Activated CD4-positive, alpha-beta T cell treated with anti-CD3 and anti-CD28 coated beads, Interleukin-2, amount 50 U/mL, for 4 hours (primary cell): ENCODE measurements around the gene FSIP1.

ENCODE experiments used
- DNase-seq, 2 experiments: peaks; one replicate each; pipeline ENCODE4 v3.0.0-alpha.2; 2020

Gene FSIP1

GRCh38 chr15:39792025-39792843, 9.6 kb upstream of the FSIP1 start:
- DNase-seq = no peak

DNA sequence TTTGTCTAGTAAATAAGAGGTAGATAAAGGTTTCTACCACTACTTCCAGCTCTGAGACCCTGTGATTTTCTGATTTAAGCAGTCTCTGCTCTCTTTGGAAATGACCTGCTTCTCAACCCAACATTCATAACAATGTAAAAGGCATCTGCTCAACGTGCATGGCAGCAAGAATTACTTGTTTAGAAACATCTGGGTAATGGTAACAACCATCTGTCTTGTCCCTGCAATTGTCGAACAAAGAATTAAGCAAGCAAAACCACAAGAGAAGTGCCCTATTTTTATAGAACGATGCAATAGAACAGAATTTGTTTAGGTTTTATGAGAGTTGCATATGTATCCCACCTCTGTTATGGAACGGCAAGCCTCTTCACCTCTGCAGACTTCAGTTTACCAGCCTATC, 7.1 kb upstream of the FSIP1 start:
- DNase-seq = no peak

- no peak for DNase-seq
Measured at GRCh38 chr15:39788800-39789565, 6.3 kb upstream of the FSIP1 start.

DNA sequence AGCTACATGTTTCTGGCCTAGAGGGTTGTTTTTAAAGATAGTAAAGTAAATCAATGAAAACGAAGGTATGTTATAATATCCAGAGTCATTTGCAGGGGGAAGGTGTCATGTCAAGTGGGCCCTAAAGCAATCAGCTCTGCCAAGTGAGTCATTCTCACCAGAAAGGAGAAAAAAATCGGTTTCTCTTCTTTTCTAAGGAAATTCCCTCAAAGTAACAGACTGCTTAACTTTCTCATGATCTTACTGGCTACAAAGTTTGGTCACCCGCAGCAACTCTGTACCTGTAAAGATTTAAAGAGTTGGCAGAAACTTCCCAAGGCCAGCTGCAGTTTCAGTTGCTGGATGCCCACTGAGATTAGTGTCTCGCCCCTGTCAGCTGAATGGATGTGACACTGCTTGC, 5.5 kb upstream of the FSIP1 start:
- no peak for DNase-seq

- DNase-seq = no peak
Measured at GRCh38 chr15:39787479-39787878, 4.8 kb upstream of the FSIP1 start.

GRCh38 chr15:39786447-39787056, 3.9 kb upstream of the FSIP1 start:
- DNase-seq = no peak

DNA sequence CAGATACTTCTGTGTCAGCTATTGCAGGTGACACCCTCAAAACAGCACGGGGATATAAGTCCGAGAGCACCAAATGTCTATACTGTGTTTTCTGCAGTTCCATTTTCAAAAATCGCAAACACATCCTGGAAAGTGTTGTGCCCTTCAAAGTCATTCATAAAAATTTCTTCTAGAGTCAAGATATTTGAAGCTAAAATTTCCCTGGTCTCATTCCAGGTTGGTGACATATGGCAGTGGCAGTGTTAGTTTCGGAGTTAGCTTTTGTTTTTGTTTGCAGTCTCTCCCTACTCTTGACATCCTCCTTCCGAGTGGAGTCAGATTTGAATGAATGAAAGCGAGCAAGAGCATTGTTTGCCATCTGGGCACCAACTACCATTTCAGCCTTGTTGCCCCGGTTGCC, 3.2 kb upstream of the FSIP1 start:
- no peak for DNase-seq

DNA sequence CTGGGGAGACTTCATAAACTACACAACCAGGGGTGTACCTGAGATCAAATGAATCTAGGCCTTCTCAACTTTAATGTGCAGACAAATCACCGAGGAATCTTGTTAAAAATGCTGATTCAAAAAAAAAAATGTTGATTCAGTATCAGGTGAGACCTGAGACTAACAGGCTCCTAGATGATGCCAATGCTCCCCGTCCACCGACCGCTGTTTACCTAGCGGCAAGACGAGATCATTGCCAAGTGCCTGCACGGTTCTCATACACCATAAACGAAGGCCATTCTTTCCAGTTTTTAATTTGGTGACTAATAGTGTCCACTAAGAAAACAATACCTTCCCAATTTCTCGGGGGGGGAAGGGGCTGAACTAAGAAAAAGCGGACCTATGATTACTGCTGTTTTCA, 2.5 kb upstream of the FSIP1 start:
- DNase-seq = no peak

DNA sequence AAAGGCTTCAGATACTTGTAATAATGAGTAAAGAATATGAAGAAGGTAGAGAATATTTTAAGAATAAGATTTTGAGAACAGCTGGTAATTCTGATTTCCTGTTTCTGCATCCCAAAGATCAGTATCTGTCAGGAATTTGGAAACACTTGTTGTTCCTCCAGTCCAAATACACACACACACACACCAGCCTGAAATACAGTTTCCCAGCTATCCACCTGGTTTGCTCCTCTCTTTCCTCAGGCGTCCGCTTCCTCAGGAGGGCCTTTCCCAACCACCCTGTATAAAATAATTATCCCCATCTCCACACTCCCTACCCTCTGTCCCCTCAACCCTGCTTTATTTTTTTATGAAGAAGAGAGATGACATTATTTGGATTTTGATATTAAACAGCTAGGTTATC, 2.0 kb upstream of the FSIP1 start:
- no peak for DNase-seq

- no peak for DNase-seq
Measured at GRCh38 chr15:39784125-39784524, 1.5 kb upstream of the FSIP1 start.

DNA sequence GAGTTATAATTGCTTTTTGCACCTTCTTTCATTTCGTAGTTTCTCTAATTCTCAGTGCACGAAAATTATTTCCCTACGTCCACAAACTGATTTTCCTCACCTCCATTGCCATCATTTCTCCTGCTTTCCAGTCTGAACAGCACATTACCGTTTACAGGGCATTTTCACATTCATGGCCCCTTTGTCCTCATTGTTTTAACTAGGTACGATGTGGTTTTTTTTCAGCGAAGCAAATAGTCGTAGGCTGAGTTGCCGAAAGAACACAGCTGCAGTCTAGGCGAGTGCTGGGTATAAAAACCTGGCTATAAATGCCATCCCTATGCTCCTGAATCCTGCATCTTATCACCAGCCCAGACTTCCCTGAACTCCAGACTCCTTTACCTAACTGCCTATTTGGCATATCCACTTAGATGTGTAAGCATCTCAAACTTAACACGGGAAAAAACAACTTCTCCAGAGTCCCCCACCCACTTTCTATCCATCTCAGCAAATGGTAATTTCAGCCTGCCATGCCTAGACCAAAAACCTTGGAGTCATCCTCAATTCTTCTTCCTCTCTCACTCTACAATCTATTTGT, 691 bp upstream of the FSIP1 start:
- no peak for DNase-seq

GRCh38 chr15:39781967-39782302, 706 bp downstream of the FSIP1 start:
- no peak for DNase-seq

- no peak for DNase-seq
Measured at GRCh38 chr15:39781147-39781966, 1.3 kb downstream of the FSIP1 start.

DNA sequence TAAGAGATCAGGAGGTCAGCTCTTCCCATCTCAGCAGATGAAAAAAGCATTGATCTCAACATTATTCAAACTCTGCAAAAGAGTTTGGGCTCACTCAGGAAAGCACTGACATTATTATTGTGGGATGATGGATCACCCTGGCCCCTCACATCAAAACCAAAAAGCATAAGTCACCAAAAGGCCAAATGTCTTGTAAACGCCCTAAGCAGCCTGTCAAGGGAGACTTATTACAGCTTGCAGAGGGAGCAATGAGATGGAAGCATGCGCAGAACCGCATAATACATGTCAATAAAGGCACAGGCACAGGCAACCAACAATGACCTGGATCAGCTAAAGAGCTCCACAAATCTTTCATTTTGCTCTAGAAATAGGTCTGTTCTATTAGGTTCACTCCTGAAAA, 4.6 kb downstream of the FSIP1 start:
- no peak for DNase-seq

- DNase-seq = no peak
Measured at GRCh38 chr15:39777496-39777895, 5.1 kb downstream of the FSIP1 start.

- DNase-seq = no peak
Measured at GRCh38 chr15:39776068-39776467, 6.6 kb downstream of the FSIP1 start.

GRCh38 chr15:39774688-39775267, 7.9 kb downstream of the FSIP1 start:
- DNase-seq = no peak

DNA sequence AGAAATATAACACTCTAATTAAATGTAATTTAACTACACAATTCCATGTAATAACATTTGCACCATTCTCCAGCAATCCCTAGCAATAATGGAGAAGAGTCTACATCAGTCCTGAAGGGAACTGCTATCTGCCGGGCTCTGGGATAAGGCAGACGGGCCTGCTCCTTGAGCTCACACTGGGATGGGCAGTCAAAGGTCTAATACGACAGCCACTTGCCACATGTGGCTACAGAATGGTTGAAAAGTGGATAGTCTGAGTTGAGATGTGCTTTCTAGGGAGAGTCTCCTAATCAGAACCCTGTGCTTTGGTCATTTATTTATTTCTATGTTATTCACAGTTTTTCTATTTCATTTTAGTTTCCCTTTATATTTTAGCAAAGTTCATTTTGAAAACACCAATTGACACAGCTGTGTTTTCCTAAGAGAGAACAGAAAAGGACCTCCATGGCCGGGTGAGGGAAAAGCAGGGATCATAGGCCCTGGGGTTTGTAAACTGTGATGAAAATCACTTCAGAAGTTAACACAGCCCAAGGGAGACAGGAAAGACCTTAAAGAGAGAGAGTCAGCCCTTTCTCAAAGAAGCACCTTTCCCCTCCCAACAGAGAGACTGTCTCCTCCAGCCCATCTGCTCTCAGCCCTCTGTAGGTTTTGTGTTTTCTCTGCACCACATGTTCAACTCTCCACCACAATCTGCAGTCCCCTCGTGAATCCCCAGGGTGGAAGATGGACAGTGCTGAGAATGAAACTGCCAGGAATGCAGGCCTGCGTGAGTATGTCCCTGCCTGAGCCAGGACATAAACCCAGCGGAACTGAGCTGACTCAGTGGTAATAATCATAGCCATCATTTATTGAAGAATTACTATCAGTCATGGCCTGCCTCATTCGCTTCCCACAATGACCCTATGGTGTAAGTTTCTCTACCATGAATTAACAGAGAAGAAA, 11.6 kb downstream of the FSIP1 start:
- DNase-seq = no peak

- DNase-seq = no peak
Measured at GRCh38 chr15:39767921-39768320, 14.7 kb downstream of the FSIP1 start.

DNA sequence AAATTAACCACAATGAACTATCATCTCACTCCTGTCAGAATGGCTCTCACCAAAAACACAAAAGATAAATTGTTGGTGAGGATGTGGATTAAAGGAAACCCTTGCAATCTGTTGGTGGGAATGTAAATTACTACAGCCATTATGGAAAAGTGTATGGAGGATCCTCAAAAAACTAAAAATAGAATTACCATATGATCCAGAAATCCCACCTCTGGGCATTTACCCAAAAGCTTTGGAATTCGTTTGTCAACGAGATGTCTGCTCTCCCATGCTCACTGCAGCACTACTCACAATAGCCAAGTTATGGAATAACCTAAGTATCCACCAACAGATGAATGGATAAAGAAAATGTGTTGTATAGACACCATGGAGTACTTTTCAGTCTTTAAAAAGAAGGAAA, 21.6 kb downstream of the FSIP1 start:
- DNase-seq = no peak

DNA sequence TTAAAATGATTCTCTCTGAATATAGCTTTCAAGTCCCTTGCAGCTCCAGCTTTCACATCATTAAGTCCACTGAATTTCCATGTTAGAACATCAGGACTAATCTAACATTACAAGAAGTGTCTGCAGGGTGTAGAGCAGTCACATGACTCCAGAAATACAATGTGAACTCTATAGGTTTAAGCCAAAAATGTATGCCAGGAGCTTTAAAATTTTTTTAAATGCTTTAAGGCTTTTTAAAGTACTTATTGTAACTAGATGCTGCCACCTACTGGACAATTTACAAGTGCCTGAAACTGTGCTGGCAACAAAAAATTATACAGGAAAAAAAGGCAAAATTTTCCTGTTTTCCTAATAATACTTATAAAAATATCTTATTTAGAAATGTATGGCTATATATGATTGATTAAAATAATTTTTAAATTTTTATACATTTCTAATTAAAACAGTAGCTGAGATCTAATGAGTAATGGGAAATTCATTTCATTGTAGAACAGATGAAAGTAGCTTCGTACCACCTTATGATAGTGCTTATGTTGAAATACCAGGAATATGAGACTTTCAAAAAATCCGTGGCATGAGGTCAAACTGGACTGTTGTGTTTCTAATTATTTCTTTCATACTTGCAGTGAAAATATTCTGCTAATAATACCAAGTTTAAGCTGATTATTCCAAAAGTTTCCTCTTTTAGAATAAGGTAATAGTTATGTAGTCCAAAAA, 25.7 kb downstream of the FSIP1 start:
- DNase-seq = no peak
